Neural cell (in vitro differentiated cells): ENCODE data around the gene IRF1.

Experiments used
- CTCF ChIP-seq: fragments of 450-650 bp; IDR thresholded peaks from 2 replicates; pipeline ENCODE4 v1.5.1; 2014; ENCODE audit warnings: antibody characterized with exemption, mild to moderate bottlenecking, moderate library complexity; ENCODE audit not compliant: poor library complexity, severe bottlenecking
- EP300 ChIP-seq: fragments of 450-650 bp; conservative IDR thresholded peaks from 2 replicates; pipeline ENCODE4 v1.6.1; 2014; ENCODE audit warnings: antibody characterized with exemption, mild to moderate bottlenecking, moderate library complexity; ENCODE audit not compliant: poor library complexity, severe bottlenecking
- EZH2 ChIP-seq: fragments of 200-600, 300-800 bp; shearing (Covaris generic), sonication (generic); IDR thresholded peaks from 2 replicates; pipeline ENCODE4 v1.6.1; 2014; ENCODE audit warnings: antibody characterized with exemption, low read length, borderline replicate concordance, mild to moderate bottlenecking; ENCODE audit not compliant: insufficient read depth, poor library complexity, severe bottlenecking
- MXI1 ChIP-seq: fragments of 450-650 bp; conservative IDR thresholded peaks from 2 replicates; pipeline ENCODE4 v1.6.1; 2014; ENCODE audit warnings: antibody characterized with exemption, mild to moderate bottlenecking; ENCODE audit not compliant: poor library complexity, severe bottlenecking
- POLR2AphosphoS5 ChIP-seq: IDR thresholded peaks from 2 replicates; pipeline ENCODE4 v1.6.1; 2012
- RAD21 ChIP-seq: fragments of 450-650 bp; conservative IDR thresholded peaks from 2 replicates; pipeline ENCODE4 v1.6.1; 2014; ENCODE audit warnings: antibody characterized with exemption, mild to moderate bottlenecking, moderate library complexity
- REST ChIP-seq: IDR thresholded peaks from 2 replicates; pipeline ENCODE4 v1.6.1; 2012; ENCODE audit warnings: borderline replicate concordance
- SMC3 ChIP-seq: fragments of 450-650 bp; conservative IDR thresholded peaks from 2 replicates; pipeline ENCODE4 v1.6.1; 2014; ENCODE audit warnings: antibody characterized with exemption, mild to moderate bottlenecking, moderate library complexity; ENCODE audit not compliant: poor library complexity
- TAF1 ChIP-seq: IDR thresholded peaks from 2 replicates; pipeline ENCODE4 v1.6.1; 2012; ENCODE audit warnings: low read depth

- TF ChIP-seq CTCF (no peak), POLR2AphosphoS5 (no peak), SMC3 (no peak), EZH2 (no peak), REST (no peak), TAF1 (no peak), RAD21 (no peak), EP300 (no peak), MXI1 (no peak)
Measured at GRCh38 chr5:132433141-132433540, 57.4 kb downstream of the IRF1 start.
